ENCODE data around the gene KCNN3.

Gene KCNN3

DNA sequence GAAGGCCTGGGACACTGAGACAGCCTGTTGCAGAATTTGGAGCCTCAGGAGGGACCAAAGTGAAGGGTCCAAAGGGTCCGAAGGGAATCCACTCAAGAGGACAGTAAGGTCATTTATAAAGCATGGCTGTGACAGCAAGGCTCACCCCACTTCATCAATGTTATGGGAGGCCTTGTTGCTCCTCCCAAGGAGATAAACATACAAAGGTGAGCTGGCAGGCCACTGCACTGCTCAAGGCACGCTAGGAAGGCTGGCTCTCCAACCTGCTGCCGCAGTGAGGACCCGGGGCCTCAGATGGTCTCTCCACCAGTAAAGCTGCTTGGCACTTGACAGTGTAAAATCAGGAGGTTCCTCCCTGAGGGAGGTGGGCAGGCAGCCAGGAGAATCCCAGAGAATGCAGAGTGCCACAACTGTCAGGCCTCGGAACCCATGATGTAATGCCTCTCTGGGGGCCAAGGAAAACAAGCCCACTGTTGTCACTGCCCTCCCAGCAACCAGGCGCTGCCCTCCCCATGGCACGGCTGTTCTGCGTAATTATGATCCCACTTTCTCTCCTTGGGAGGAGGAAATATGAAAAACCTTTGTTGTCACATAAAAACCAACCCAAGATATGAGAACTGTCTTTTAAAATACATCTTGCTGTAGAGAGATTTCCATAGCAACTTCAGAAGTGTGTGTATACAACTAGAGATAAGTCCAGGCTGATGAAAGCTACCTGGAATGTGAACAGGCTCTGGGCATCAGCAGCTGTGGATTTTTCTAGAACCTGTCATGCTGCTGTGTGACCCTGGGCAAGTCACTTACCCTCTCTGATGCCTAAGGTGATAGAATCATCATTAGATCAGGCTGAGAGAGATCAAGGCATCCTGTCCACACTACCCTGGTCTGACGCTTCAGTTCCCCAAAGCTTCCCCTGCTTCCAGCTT is 102.5 kb downstream of the KCNN3 start:
- Histone ChIP-seq H3K9me3 (ENCODE audit: low read length) (peaks cover 5% of the 10 kb centered on the region), H3K27me3 (ENCODE audit: insufficient read depth, low read length) (no peaks in the 10 kb centered on the region), H2AFZ (ENCODE audit: low read depth, low read length) (no peak overlapping the region), H3K4me1 (ENCODE audit: insufficient read depth, low read length) (peaks cover 5% of the 10 kb centered on the region), H3K36me3 (ENCODE audit: insufficient read depth, low read length) (no peaks in the 10 kb centered on the region), H3K4me3 (ENCODE audit: low read length) (no peak overlapping the region)

DNA sequence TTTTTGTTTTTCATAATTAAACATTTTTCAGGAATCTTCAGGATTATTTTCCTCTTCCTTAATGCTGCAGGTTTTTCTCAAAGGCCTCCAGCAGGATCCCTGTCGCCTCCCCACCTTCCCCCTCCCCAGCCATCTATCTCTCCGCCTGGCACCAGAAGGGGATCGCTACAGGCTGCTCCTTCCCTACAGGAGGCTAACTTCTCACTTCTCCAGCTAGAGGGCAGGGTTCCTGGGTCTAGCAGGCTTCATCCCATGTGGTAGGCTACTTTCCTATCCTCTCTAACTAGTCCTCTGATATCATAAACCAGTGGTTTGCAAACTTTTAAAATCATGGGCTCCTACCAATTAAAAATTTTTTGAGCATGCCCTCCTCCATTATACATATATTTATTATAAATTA is 104.1 kb downstream of the KCNN3 start:
- no peaks in the 10 kb centered on the region for H3K36me3 ChIP-seq (ENCODE audit: insufficient read depth, low read length)
- no peak overlapping the region for H3K4me3 ChIP-seq (ENCODE audit: low read length)
- no peaks in the 10 kb centered on the region for H3K27me3 ChIP-seq (ENCODE audit: insufficient read depth, low read length)
- no peak overlapping the region for H2AFZ ChIP-seq (ENCODE audit: low read depth, low read length)
- H3K9me3 ChIP-seq (ENCODE audit: low read length): no peaks in the 10 kb centered on the region
- H3K4me1 ChIP-seq (ENCODE audit: insufficient read depth, low read length): no peaks in the 10 kb centered on the region

DNA sequence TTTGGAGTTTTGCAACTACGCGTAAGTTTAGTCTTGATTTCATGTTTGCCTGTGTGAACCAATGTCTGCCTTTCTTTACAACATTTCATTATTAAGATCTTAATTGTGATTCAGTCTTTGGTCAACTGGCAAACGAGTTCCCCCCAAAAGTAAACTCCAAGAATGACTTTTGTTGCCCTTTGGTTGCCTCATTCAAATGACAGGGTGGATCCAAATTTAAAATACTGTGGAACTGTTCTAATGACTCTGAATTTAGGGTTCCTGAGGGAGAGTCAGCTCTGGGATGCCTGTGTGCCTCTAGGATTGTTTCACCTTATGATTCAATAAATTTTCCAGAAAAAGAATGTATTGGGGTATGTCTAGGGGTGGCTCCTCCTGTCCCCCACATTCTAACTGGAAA is 105.3 kb downstream of the KCNN3 start:
- H3K4me1 ChIP-seq (ENCODE audit: insufficient read depth, low read length): no peaks in the 10 kb centered on the region
- no peaks in the 10 kb centered on the region for H3K9me3 ChIP-seq (ENCODE audit: low read length)
- peaks cover 3% of the 10 kb centered on the region for H3K27me3 ChIP-seq (ENCODE audit: insufficient read depth, low read length)
- H3K36me3 ChIP-seq (ENCODE audit: insufficient read depth, low read length): no peaks in the 10 kb centered on the region
- H2AFZ ChIP-seq (ENCODE audit: low read depth, low read length): no peak overlapping the region
- H3K4me3 ChIP-seq (ENCODE audit: low read length): no peak overlapping the region

DNA sequence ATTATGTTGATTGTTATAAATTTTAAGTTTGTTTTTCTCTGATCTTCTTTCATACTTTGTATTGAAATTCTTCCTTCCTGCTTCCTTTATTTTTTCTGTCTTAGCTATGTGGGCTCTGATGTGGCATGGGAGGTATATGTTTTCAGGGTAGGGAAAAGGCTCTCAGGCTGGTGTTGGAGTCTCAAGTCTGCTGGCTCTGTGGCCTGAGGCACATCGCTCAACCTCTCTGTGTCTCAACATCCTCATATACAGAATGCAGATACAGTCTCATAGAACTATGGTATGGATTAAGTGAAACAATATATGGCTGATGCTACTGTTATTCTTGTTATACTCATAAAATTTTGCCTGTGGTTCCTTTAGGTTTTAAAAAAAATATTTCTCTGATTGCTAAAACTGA is 105.9 kb downstream of the KCNN3 start:
- no peak overlapping the region for H3K4me3 ChIP-seq (ENCODE audit: low read length)
- no peak overlapping the region for H2AFZ ChIP-seq (ENCODE audit: low read depth, low read length)
- H3K27me3 ChIP-seq (ENCODE audit: insufficient read depth, low read length): peaks cover 3% of the 10 kb centered on the region
- no peaks in the 10 kb centered on the region for H3K36me3 ChIP-seq (ENCODE audit: insufficient read depth, low read length)
- no peaks in the 10 kb centered on the region for H3K4me1 ChIP-seq (ENCODE audit: insufficient read depth, low read length)
- H3K9me3 ChIP-seq (ENCODE audit: low read length): no peaks in the 10 kb centered on the region

DNA sequence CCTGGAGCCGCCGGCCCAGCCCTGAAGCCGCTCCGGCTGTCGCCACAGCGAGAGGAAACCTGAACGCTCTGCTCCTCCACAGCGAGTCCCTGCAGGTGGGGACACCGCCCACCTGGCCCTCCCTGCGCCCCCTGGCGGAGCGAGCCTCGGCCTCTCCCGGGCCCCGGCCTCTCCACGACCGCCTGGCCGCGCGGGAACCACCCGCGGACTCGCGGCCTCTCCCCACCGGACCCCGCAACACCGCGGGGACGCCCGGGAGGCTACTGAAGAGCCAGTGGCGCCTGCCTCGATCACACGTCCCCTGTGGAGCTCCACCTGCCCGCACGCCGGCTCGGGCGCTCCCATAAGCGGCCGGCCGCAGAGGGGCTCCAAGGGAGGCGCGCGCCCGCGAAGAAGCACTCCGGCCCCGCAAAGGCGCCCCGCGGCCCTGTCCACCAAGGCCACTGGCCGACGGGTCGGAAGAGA is 109.6 kb downstream of the KCNN3 start:
- H3K4me1 ChIP-seq (ENCODE audit: insufficient read depth, low read length): peaks cover 6% of the 10 kb centered on the region
- peaks cover 3% of the 10 kb centered on the region for H3K27me3 ChIP-seq (ENCODE audit: insufficient read depth, low read length)
- H3K36me3 ChIP-seq (ENCODE audit: insufficient read depth, low read length): no peaks in the 10 kb centered on the region
- no peaks in the 10 kb centered on the region for H3K9me3 ChIP-seq (ENCODE audit: low read length)
- H3K4me3 ChIP-seq (ENCODE audit: low read length): peak overlapping the region; percentile 18
- no peak overlapping the region for H2AFZ ChIP-seq (ENCODE audit: low read depth, low read length)

DNA sequence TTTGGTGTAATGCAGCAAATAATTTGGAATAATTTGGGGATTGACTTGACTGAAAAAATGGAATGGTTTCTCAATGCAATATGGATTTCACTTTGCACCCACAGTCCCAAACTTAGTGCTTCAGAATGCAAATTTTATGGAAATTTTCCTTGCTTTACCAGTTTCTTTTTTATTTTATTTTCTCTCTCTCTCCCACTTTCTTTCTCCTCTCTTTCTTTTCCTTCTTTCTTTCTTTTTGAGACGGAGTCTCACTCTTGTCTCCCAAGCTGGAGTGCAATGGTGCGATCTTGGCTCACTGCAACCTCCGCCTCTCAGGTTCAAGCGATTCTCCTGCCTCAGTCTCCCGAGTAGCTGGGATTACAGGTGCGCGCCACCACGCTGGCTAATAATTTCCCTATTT is 110.3 kb downstream of the KCNN3 start:
- Histone ChIP-seq H2AFZ (ENCODE audit: low read depth, low read length) (no peak overlapping the region), H3K4me3 (ENCODE audit: low read length) (no peak overlapping the region), H3K27me3 (ENCODE audit: insufficient read depth, low read length) (peaks cover 3% of the 10 kb centered on the region), H3K36me3 (ENCODE audit: insufficient read depth, low read length) (no peaks in the 10 kb centered on the region), H3K4me1 (ENCODE audit: insufficient read depth, low read length) (peaks cover 6% of the 10 kb centered on the region), H3K9me3 (ENCODE audit: low read length) (no peaks in the 10 kb centered on the region)

DNA sequence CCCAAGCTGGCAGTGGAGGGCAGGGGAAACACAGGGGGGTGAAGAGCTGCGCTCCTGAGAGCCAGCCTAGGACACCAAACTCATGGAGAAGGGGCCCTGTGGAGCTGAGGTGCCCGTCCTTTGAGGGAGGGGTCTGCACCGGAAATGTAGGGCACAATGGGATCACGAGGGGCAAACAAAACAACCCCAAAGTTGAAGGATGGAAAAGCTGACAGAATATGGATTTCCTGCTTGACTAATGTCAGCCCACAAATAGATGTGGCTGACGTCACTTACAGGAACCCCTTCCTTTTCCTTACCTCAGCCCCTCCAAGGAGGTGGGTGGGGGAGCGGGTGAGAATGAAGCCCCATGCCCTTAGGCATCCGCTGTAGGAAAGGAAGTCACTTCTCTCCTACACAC is 110.9 kb downstream of the KCNN3 start:
- Histone ChIP-seq H3K27me3 (ENCODE audit: insufficient read depth, low read length) (peaks cover 3% of the 10 kb centered on the region), H2AFZ (ENCODE audit: low read depth, low read length) (no peak overlapping the region), H3K4me3 (ENCODE audit: low read length) (no peak overlapping the region), H3K36me3 (ENCODE audit: insufficient read depth, low read length) (no peaks in the 10 kb centered on the region), H3K9me3 (ENCODE audit: low read length) (no peaks in the 10 kb centered on the region), H3K4me1 (ENCODE audit: insufficient read depth, low read length) (peaks cover 6% of the 10 kb centered on the region)

DNA sequence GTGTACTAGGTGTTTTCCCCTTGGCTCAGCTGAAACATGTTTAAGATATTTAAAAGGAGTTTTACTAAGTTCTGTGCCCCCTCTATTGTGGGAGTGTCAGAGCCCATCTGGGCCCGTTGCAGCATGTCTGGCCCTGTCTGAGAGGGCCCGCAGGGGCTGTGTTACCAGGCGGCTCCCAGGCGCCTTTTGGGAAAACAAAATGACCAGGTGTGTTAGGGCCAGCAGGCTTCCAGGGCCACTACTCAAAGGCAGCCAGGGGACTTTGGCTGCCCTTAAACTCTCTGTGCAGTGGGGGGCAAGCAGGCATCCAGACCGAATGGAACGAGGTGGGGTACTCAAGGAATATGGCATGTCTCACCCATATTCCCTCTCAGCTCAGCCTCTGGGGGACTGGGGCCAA is 111.7 kb downstream of the KCNN3 start:
- H3K4me3 ChIP-seq (ENCODE audit: low read length): no peak overlapping the region
- no peaks in the 10 kb centered on the region for H3K36me3 ChIP-seq (ENCODE audit: insufficient read depth, low read length)
- H3K9me3 ChIP-seq (ENCODE audit: low read length): no peaks in the 10 kb centered on the region
- H3K27me3 ChIP-seq (ENCODE audit: insufficient read depth, low read length): peaks cover 3% of the 10 kb centered on the region
- peaks cover 6% of the 10 kb centered on the region for H3K4me1 ChIP-seq (ENCODE audit: insufficient read depth, low read length)
- H2AFZ ChIP-seq (ENCODE audit: low read depth, low read length): no peak overlapping the region

DNA sequence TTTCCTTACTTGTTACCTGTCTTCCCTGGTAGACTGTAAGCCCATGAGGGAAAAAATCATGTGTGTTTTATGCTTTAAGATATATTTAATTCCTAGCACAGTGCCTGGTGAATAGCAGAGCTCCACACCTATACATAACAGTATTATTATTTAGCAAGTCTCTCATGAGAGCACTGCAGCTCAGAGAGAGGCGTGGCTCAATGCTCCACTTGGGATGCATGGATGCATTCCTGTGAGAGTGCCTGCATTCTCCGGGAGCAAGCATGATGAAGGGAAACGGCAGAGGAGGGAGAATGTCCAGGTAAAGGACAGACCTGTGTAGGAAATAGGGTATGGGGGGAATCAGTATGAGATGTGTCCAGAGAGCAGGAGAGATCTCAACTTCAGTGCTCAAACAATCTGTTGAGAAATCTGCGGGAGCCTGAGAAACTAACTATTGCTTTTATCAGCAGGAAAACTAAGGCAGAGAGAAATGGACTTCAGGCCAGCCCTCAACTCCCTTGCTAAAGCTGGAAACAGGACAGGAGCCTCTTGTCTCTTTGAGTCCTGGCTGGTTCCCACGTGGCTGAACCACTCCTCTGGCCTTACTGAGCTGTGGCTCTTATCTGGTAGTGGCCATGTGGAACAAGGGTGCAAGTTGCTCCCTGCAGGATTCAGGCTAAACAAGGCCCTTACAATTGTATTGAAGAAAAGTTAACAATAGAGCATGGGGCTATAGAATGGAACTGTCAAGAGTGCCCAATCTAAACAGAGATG is 113.1 kb downstream of the KCNN3 start:
- no peaks in the 10 kb centered on the region for H3K9me3 ChIP-seq (ENCODE audit: low read length)

DNA sequence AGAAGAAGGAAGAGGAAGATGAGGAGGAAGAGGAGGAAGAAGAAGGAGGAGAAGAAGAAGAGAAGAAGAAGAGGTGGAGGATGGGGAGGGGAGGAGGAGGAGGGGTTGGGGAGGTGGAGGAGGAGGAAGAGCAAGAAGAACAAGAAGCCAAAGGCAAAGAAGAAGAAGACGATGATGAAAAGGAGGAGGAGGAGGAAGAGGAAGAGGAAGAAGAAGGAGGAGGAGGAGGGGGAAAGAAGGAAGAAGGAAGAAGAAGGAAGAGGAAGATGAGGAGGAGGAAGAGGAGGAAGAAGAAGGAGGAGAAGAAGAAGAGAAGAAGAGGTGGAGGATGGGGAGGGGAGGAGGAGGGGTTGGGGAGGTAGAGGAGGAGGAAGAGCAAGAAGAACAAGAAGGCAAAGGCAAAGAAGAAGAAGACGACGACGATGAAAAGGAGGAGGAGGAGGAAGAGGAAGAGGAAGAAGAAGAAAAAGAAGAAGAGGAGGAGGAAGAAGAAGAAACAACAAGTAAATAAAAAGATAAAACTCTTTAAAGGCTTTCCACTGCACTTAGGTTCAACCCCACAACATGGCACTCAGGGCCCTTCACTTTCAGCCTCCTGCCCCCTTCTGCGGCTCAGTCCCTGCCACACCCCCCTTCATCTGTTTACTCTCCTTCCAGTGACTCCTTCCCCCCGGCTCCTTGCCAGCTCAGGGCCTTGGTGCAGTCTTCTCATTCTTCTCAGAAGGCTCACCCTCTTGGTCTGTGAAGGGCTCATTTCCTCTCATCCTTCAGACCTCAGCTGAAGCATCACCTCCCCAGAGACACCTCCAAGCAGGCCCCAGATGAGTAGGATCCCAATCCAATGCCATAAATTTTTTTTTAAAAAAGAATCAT is 114.0 kb downstream of the KCNN3 start:
- Histone ChIP-seq H3K36me3 (ENCODE audit: insufficient read depth, low read length) (no peaks in the 10 kb centered on the region), H3K9me3 (ENCODE audit: low read length) (no peaks in the 10 kb centered on the region), H3K27me3 (ENCODE audit: insufficient read depth, low read length) (peaks cover 3% of the 10 kb centered on the region), H3K4me1 (ENCODE audit: insufficient read depth, low read length) (peaks cover 18% of the 10 kb centered on the region), H3K4me3 (ENCODE audit: low read length) (no peak overlapping the region), H2AFZ (ENCODE audit: low read depth, low read length) (no peak overlapping the region)

More for the DNA sequence above, 113.1 kb downstream of the KCNN3 start:
- Histone ChIP-seq H3K4me3 (ENCODE audit: low read length) (no peak overlapping the region), H3K27me3 (ENCODE audit: insufficient read depth, low read length) (peaks cover 3% of the 10 kb centered on the region), H3K36me3 (ENCODE audit: insufficient read depth, low read length) (no peaks in the 10 kb centered on the region), H2AFZ (ENCODE audit: low read depth, low read length) (no peak overlapping the region), H3K4me1 (ENCODE audit: insufficient read depth, low read length) (peaks cover 9% of the 10 kb centered on the region)

DNA sequence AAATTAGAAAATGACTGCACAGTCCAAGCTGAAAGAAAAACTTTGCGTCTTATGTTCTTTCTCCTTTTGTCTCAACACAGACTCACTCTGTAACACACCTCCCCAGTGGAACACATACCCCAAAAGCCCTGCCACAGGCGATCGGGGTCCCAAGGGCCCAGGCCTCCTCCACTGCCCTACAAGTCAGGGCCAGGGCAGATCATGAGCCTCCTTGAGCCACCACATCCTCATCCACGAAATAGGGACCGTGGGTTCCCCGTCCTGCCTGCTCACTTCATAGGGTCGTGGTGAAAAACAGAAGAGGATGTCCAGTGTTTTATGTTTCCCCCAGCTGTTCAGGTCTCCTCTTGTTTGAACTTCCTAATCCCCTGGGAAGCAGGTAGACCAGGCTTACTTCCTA is 116.7 kb downstream of the KCNN3 start:
- Histone ChIP-seq H2AFZ (ENCODE audit: low read depth, low read length) (no peak overlapping the region), H3K36me3 (ENCODE audit: insufficient read depth, low read length) (no peaks in the 10 kb centered on the region), H3K4me3 (ENCODE audit: low read length) (no peak overlapping the region), H3K9me3 (ENCODE audit: low read length) (no peaks in the 10 kb centered on the region), H3K4me1 (ENCODE audit: insufficient read depth, low read length) (peaks cover 34% of the 10 kb centered on the region), H3K27me3 (ENCODE audit: insufficient read depth, low read length) (no peaks in the 10 kb centered on the region)

DNA sequence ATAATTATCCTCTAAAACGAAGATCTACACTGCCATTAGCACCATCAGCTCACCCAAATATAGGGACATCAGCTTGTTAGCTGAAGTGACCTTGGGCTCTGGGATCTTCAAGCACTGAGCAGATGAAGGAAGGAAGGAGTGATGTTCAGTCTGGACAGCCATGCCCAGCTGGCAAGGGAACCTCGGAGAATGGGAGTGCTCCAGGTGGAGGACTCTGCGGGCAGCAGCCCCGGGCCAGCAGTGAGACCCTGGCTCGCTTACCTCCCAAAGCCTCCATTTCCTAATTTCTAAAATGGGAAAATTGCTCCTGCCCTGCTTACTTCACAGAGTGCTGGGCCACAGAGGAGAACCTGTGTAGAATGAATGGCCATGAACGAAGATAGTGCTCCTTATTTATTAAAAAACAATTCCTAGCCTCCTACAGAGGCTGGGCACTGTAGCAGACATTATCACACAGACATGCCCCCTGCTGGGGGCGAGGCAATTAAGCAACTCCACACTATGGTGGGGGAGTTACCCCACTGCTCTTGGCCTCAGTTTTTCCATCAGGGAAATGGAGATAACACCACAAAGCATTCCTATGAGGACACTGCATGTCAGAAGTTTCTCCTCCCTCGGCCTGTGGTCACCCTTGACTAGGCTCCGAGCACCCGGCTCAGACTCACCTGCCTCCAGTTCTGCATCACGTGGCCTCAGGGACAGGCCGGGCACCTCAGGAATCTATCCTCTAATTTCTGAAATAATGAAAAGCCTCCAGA is 117.6 kb downstream of the KCNN3 start:
- Histone ChIP-seq H3K4me3 (ENCODE audit: low read length) (no peak overlapping the region), H3K36me3 (ENCODE audit: insufficient read depth, low read length) (no peaks in the 10 kb centered on the region), H3K9me3 (ENCODE audit: low read length) (no peaks in the 10 kb centered on the region), H3K27me3 (ENCODE audit: insufficient read depth, low read length) (no peaks in the 10 kb centered on the region), H3K4me1 (ENCODE audit: insufficient read depth, low read length) (peaks cover 42% of the 10 kb centered on the region), H2AFZ (ENCODE audit: low read depth, low read length) (no peak overlapping the region)

Data from neuron (in vitro differentiated cells).